ENCODE results near the gene IGDCC3. TPM values are rescaled to one million over a fixed set of nuclear protein-coding genes. Genes with fewer than 3 reads are reported as not detected.

IGDCC3 gene
- total and polyA plus RNA-seq, 2 donors (not counting 1 experiment from before 2014, with no cell fraction given), result not detected

DNA sequence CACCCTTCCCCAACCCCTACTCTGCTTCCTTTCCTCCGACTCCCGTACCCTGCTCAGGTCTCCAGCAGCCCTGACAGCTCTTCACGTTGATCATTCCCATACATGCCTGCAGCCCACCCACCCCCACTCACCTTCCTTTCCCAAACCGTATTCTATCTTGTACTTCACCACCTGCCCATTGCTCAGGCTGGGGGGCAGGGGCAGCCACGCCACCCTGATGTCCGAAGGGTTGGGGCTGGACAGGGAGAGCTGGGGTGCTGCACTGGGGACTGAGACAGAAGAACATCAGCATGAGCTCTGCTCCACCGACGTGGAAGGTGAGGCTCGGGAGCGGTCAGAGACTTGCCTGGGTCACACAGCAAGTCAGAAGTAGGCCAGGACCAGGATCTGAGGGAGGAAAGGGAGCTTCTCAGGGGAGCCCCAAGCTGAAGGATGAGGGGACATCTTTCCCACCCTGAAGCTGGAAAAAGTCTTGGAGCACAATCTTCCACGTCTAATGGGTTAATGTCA, 16.5 kb upstream of the IGDCC3 start:
- POLR2A ChIA-PET, result no interaction called here
- no peak overlapping the region for H3K27ac ChIP-seq (ENCODE audit: low read length in 2 of 2)
- peaks cover 0 to under 1% (median 0%) of the 10 kb centered on the region in 3 donors for H3K9me3 ChIP-seq (ENCODE audit: control extremely low read depth in 1 of 3, control insufficient read depth in 2 of 3, insufficient read depth in 1 of 3, low read length in 2 of 3)
- no peak overlapping the region for H2AFZ ChIP-seq (ENCODE audit: insufficient read depth, low read depth, low read length, poor library complexity, severe bottlenecking)
- H3K27ac Mint-ChIP-seq, result no peak overlapping the region
- DNase-seq (no peak), ATAC-seq (ENCODE audit: low read depth) (no peak)
- no peaks in the 10 kb centered on the region for H3K36me3 ChIP-seq (replicated peaks in 1 of 2; ENCODE audit: control extremely low read depth in 1 of 2, control insufficient read depth in 1 of 2, extremely low read depth in 1 of 2, insufficient read depth in 2 of 2, low read length in 1 of 2)
- H3K4me1 Mint-ChIP-seq, result peaks cover 8% of the 10 kb centered on the region
- peaks cover 11 to 17% of the 10 kb centered on the region in 2 donors for H3K4me1 ChIP-seq (ENCODE audit: control insufficient read depth in 2 of 2, insufficient read depth in 2 of 2, low read length in 2 of 2)
- no peaks in the 10 kb centered on the region for H4K20me1 ChIP-seq (ENCODE audit: control insufficient read depth, insufficient read depth, low read length, poor library complexity, severe bottlenecking)
- H3K4me3 ChIP-seq (ENCODE audit: control extremely low read depth in 1 of 5, extremely low read depth in 1 of 5, insufficient read depth in 1 of 5, low read depth in 2 of 5, low read length in 4 of 5), result no peak overlapping the region
- TF ChIP-seq, protein P1, sequence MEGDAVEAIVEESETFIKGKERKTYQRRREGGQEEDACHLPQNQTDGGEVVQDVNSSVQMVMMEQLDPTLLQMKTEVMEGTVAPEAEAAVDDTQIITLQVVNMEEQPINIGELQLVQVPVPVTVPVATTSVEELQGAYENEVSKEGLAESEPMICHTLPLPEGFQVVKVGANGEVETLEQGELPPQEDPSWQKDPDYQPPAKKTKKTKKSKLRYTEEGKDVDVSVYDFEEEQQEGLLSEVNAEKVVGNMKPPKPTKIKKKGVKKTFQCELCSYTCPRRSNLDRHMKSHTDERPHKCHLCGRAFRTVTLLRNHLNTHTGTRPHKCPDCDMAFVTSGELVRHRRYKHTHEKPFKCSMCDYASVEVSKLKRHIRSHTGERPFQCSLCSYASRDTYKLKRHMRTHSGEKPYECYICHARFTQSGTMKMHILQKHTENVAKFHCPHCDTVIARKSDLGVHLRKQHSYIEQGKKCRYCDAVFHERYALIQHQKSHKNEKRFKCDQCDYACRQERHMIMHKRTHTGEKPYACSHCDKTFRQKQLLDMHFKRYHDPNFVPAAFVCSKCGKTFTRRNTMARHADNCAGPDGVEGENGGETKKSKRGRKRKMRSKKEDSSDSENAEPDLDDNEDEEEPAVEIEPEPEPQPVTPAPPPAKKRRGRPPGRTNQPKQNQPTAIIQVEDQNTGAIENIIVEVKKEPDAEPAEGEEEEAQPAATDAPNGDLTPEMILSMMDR (IDR thresholded peaks at IDR 0.05), result no peak
- H3K4me3 Mint-ChIP-seq, result no peak overlapping the region
- intact Hi-C loops (cut with micrococcal nuclease), result no loop called here
- H3K79me2 ChIP-seq (ENCODE audit: control insufficient read depth, insufficient read depth, low read length), result no peaks in the 10 kb centered on the region
- H3K4me2 ChIP-seq (replicated peaks; ENCODE audit: low read depth, low read length, poor library complexity, severe bottlenecking), result no peak overlapping the region
- 88% methylated on average over 11 of the region's 11 CpGs for WGBS (ENCODE audit: insufficient coverage)
- peaks cover 60% of the 10 kb centered on the region for H3K27me3 Mint-ChIP-seq
- CTCF ChIA-PET, result interaction anchor here (0.7 to 2.0 kb wide), 2 partner anchors 8 to 232 kb away, joined by 3 to 13 read pairs; no protein-coding TSS in a partner anchor
- no peak overlapping the region for H3K9ac ChIP-seq (ENCODE audit: low read length)
- peaks cover 0 to 46% (median 30%) of the 10 kb centered on the region in 4 experiments for H3K27me3 ChIP-seq (replicated peaks in 1 of 4; ENCODE audit: control extremely low read depth in 1 of 4, control insufficient read depth in 3 of 4, insufficient read depth in 4 of 4, low read length in 3 of 4)
- H3K9me3 Mint-ChIP-seq (ENCODE audit: insufficient read depth), result no peaks in the 10 kb centered on the region

- Histone ChIP-seq H3K9me3 (ENCODE audit: control extremely low read depth in 1 of 3, control insufficient read depth in 2 of 3, insufficient read depth in 1 of 3, low read length in 2 of 3) (peaks cover 0 to 3% (median 0%) of the 10 kb centered on the region in 3 donors), H3K4me3 (ENCODE audit: control extremely low read depth in 1 of 5, extremely low read depth in 1 of 5, insufficient read depth in 1 of 5, low read depth in 2 of 5, low read length in 4 of 5) (no peak overlapping the region), H2AFZ (ENCODE audit: insufficient read depth, low read depth, low read length, poor library complexity, severe bottlenecking) (no peak overlapping the region), H3K27ac (ENCODE audit: low read length in 2 of 2) (no peak overlapping the region), H3K9ac (ENCODE audit: low read length) (no peak overlapping the region), H3K79me2 (ENCODE audit: control insufficient read depth, insufficient read depth, low read length) (no peaks in the 10 kb centered on the region), H4K20me1 (ENCODE audit: control insufficient read depth, insufficient read depth, low read length, poor library complexity, severe bottlenecking) (no peaks in the 10 kb centered on the region), H3K36me3 (replicated peaks in 1 of 2; ENCODE audit: control extremely low read depth in 1 of 2, control insufficient read depth in 1 of 2, extremely low read depth in 1 of 2, insufficient read depth in 2 of 2, low read length in 1 of 2) (no peaks in the 10 kb centered on the region), H3K4me2 (replicated peaks; ENCODE audit: low read depth, low read length, poor library complexity, severe bottlenecking) (no peak overlapping the region), H3K4me1 (ENCODE audit: control insufficient read depth in 2 of 2, insufficient read depth in 2 of 2, low read length in 2 of 2) (peaks cover 11 to 17% of the 10 kb centered on the region in 2 donors), H3K27me3 (replicated peaks in 1 of 4; ENCODE audit: control extremely low read depth in 1 of 4, control insufficient read depth in 3 of 4, insufficient read depth in 4 of 4, low read length in 3 of 4) (peaks cover 0 to 52% (median 29%) of the 10 kb centered on the region in 4 experiments)
- DNase-seq (no peak), ATAC-seq (ENCODE audit: low read depth) (no peak)
- no peak overlapping the region for H3K27ac Mint-ChIP-seq
- POLR2A ChIA-PET, result no interaction called here
- H3K4me1 Mint-ChIP-seq, result peaks cover 8% of the 10 kb centered on the region
- H3K9me3 Mint-ChIP-seq (ENCODE audit: insufficient read depth), result no peaks in the 10 kb centered on the region
- CTCF ChIA-PET, result interaction anchor here (2.0 kb wide), 1 partner anchor 8 kb away, joined by 13 read pairs; no protein-coding TSS in a partner anchor
- TF ChIP-seq EZH2 (IDR thresholded peaks at IDR 0.05; ENCODE audit: borderline replicate concordance, insufficient read depth, low read depth, low read length, poor library complexity, severe bottlenecking), result no peak
- TF ChIP-seq, protein P1 (IDR thresholded peaks at IDR 0.05), result no peak
- H3K4me3 Mint-ChIP-seq, result no peak overlapping the region
- peaks cover 60% of the 10 kb centered on the region for H3K27me3 Mint-ChIP-seq
- WGBS (ENCODE audit: insufficient coverage), result 85% methylated on average over 8 of the region's 8 CpGs
- intact Hi-C loops (cut with micrococcal nuclease), result no loop called here
Measured at GRCh38 chr15:65393557-65393956, 15.8 kb upstream of the IGDCC3 start.
